NCI-H82 (cell line): Measurements from ENCODE around the gene ZNF418.
A peak's percentile ranks its signal among the peaks of the same experiment; 100 is the strongest.
"Not testable (repeated sequence)": the region's sequence is repeated elsewhere in the genome, so short reads cannot be mapped to it uniquely, and the experiment has no call there.

Experiments used
- DNase-seq: peaks from one replicate; lab custom pipeline; 2025; lab: John Stamatoyannopoulos, UW

ZNF418 gene

DNA sequence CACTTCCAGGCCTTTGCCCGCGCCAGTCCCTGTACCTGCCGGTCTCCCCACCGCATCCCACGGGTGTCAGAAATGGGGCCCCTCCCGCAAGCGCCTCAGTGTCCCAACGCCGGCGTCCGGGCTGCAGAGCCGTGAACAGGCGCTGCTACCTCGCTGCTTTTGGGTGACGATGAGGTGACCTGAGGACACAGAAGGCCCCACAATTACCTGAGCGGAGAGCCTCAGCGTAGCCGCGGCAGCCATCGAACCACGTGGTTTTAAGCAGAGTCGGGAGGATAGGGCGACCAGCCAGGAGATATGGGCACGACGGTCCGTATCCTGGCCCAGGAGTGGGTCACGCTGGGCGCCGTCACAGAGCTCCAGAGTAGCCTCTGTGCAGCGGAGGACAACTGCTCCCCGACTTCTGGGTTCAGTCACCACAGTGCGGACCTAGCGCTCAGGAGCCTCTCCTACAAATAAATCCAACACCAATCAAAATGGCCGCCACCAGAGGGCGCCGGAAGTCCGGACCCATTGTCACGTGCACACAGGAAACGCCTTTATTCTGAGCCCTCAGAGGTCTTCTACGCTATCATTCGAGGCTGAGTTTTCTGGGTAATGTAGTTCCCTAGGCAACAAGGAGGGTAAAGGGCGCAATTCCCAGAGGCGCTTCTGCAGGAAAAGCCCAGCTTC lies 46.5 kb downstream of the ZNF418 start, which contains the start of gene ZNF814:
ZNF814 (minus strand) TSS at position 478 of the 672 bp plus-strand sequence; CDS start at position 243, 235 bp downstream.
- peak; percentile 96 for DNase-seq

DNA sequence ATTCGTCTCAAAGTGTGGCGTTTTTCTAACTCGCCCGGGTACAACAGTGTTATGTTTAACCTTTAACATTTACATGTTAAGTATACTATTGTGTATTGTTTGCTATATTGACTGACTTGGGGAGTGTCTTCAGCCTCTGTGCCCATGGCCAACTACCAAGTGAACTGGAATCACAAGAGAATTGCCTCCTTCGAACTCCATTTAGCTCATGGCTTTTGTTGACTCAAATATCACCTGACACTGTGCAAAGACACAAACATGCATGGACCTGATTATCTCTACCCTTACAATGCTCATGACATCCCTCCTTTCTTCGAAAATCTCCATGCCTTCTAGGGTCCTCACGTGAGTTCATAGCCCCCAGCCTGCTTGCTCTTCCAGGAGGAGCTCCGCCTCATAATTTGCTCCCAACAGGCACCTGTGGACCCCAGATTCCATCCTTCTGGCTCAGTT lies 47.1 kb downstream of the ZNF418 start:
- DNase-seq, result no peak

DNA sequence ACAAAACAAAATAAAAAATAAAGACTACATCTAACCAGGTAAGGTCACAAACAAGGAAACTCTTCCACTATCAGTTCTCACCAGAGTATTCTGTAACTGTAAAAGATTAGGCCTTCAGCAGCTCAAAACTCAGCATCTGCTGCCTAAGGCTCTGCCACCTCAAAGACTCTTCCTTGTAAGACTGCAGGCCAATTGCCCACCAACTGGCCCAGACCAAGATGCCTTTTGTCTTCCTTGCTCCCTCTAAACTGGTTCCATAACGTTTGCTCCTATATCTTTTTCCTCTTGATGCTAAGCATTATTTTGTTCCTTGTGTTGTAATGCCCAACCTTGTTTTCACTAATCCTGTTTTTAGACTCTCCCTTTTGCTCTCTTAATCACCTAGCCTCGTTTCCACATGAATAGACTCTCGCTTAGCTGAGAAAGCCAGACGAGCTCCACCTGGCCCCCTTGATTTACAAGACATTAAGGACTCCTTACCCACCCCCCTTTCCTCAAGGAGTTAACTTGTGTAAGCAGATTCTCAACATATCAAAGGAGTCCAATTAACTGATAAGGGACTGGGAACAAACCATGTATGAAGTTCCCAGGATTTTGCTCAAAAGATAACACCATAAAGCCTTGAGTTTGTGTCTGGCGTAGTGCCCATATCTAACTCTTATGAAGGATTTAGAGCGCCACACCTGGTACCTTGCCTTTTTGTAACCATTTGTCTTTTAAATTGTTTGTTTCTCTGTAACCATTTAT lies 47.8 kb downstream of the ZNF418 start:
- peak; percentile 78 for DNase-seq

DNA sequence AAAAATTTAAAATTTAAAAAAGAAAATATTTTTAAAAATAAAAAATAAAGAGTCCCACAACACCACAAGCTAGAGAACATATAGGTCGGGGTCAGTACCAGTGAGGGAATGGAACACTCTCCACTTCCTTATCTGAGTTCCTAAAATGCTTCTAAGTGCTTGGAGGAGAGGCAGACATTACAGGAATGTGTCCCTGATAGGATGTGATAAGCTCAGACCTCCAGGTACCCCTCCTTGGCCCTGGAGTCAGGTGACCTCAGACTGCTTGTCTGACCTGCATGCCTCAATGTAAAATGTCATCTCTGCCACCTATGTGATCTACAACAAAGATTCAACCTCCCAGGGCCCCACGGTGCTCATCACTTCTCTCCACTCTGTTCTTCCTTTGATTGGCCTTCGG lies 49.2 kb downstream of the ZNF418 start:
- no peak for DNase-seq

DNA sequence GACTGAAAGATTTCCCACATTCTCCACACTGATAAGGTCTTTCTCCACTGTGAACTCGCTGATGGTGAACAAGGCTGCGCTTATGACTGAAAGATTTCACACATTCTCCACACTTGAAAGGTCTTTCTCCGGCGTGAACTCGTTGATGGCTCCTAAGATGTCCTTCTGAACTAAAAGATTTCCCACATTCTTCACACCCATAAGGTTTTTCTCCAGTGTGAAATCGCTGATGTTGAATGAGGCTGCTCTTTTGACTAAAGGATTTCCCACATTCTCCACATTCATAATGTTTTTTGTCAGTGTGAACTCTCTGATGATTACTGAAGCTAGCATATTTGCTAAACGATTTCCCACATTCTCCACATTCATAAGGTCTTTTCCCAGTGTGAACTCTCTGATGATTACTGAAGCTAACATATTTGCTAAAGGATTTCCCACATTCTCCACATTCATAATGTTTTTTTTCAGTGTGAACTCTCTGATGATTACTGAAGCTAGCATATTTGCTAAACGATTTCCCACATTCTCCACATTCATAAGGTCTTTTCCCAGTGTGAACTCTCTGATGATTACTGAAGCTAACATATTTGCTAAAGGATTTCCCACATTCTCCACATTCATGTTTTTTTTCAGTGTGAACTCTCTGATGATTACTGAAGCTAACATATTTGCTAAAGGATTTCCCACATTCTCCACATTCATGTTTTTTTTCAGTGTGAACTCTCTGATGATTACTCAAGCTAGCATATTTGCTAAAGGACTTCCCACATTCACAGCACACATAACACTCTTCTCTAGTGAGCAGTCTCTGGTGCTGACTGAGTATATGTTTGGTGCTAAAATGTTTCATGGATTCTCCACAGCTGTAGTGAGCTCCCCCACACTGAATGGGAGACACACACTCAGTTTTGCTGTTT lies 61.1 kb downstream of the ZNF418 start:
- not testable (repeated sequence) for DNase-seq

DNA sequence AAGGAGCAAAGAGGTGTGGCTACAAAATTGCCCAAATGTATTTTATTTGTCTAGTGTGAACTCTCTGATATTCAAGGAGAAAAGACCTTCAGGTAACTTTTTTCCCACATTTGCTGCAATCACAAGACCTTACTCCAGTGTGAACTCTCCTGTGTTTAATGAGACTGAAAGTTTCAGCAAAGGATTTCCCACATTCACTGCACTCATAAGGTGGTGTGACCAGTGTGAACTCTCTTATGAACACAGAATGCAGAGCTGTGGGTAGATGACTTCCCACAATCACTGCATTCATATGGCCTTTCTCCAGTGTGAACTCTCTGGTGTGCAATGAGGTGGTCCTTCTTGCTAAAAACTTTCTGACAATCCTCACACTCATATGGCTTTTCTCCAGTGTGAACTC lies 62.8 kb downstream of the ZNF418 start:
- no peak for DNase-seq
